ENCODE data around the gene SPECC1.

Gene SPECC1

DNA sequence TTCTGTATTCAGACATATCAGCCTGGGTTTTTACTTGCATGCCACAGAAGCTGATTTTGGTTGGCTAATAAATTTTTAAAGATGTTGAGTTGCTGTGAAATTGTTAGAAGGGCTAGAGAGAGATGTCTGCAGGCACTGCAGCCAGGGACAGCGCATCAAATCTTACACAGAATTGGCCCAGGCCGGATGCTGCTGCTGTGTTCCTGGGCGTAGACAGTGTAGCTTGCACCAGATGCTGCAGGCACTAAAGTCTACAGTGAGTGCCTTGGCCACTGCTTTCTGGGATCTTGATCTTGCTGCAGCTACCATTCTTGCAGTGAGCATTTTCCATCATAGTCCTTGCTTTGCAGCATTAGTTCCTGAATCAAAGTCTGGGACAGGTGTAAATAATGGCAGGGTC is 169.9 kb downstream of the SPECC1 start:
- H3K4me3 ChIP-seq (ENCODE audit: low read depth, low read length): no peak overlapping the region
- DNase-seq (ENCODE audit: low read depth): no peak
- TF ChIP-seq, protein P1, sequence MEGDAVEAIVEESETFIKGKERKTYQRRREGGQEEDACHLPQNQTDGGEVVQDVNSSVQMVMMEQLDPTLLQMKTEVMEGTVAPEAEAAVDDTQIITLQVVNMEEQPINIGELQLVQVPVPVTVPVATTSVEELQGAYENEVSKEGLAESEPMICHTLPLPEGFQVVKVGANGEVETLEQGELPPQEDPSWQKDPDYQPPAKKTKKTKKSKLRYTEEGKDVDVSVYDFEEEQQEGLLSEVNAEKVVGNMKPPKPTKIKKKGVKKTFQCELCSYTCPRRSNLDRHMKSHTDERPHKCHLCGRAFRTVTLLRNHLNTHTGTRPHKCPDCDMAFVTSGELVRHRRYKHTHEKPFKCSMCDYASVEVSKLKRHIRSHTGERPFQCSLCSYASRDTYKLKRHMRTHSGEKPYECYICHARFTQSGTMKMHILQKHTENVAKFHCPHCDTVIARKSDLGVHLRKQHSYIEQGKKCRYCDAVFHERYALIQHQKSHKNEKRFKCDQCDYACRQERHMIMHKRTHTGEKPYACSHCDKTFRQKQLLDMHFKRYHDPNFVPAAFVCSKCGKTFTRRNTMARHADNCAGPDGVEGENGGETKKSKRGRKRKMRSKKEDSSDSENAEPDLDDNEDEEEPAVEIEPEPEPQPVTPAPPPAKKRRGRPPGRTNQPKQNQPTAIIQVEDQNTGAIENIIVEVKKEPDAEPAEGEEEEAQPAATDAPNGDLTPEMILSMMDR (IDR thresholded peaks at IDR 0.05; ENCODE audit: low read depth, low read length, missing control alignments): no peak

DNA sequence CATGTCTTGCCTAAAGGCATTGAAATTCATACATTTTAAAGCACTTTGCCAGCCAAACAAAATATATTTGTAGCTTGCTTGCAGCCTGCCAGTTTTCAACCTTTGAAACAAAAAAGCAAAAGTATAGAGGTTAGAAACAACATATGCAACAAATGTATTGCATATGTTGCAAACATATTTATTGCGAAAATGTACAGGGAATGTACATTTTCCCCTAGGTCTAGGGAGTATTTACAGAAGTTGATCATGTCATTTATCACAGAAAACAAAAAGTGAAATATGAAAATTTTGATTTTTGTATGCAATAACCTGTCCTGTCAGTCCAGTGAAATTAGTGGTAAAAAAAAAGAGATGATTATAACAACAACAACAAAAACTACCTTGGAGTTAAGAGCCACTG is 171.5 kb downstream of the SPECC1 start:
- no peak for DNase-seq (ENCODE audit: low read depth)
- H3K4me3 ChIP-seq (ENCODE audit: low read depth, low read length): no peak overlapping the region
- TF ChIP-seq, protein P1 (IDR thresholded peaks at IDR 0.05; ENCODE audit: low read depth, low read length, missing control alignments): no peak

DNA sequence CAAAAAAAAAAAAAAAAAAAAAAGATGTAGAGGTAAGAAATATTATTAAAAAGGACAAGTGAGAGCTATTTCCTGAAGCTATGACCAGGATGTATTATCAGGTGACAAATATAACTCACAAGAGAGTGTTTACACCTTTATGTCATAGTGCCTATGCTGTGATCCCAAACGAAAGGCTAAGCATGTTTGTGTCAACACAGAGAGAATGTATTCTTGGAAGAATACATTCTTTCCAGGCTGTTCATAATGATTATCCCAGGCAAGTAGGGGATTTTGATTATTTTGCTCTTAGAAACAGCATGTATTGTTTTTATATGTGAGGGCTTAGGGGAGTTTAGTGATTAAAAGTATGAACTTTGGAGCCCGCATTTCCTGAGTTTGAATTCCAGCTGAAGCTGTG is 175.0 kb downstream of the SPECC1 start:
- TF ChIP-seq, protein P1 (IDR thresholded peaks at IDR 0.05; ENCODE audit: low read depth, low read length, missing control alignments): no peak
- no peak for DNase-seq (ENCODE audit: low read depth)

DNA sequence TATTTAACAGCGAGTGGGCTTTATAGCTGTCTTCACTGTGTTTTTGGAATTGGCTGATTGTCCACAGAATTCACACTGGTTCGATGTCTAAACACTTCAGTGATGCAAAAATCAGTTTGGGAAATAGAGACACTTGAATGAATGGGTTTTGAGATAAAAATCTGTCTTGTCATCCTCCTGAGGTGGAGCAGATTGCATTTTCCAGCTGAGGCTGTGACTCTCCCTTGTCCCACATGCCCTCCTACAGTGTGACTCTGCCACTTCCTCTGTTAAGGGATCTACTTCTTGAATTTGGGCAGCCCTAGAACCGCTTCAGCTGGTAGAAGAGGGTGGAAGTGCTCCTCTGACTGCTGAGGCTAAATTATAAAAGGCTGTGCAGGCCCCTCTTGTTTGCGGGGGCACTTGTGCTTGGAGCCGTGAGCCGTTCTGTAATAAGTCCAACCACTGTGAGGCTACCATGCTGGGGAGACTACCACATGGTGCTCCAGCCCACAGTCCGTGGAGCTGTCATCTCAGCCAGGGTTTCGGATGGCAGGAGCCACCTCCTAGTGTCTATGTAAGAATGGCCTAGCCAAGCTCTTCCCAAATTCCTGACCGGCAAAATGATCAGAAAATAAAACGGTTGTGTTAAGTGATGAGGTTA is 175.9 kb downstream of the SPECC1 start:
- DNase-seq (ENCODE audit: low read depth): no peak
- TF ChIP-seq, protein P1 (IDR thresholded peaks at IDR 0.05; ENCODE audit: low read depth, low read length, missing control alignments): no peak
- no peak overlapping the region for H3K4me3 ChIP-seq (ENCODE audit: low read depth, low read length)

More for the DNA sequence above, 175.0 kb downstream of the SPECC1 start:
- no peak overlapping the region for H3K4me3 ChIP-seq (ENCODE audit: low read depth, low read length)

DNA sequence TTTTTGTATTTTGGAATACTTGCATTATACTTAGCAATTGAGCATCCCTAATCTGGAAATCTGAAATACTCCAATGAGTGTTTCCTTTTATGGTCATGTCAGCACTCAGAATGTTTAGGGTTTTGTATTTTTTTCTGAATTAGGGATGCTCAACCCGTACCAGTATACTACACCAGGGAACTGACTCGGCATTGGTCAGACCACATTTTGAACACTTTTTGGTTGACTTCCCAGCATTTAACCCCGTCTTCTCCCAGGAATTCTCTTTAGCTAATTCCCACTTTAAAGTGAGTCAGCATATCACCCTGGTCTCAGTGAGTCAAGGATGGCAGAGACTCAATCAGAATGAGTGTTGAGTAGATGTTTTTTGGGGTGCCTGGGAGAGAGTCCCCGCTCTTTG is 177.9 kb downstream of the SPECC1 start:
- TF ChIP-seq, protein P1 (IDR thresholded peaks at IDR 0.05; ENCODE audit: low read depth, low read length, missing control alignments): no peak
- DNase-seq (ENCODE audit: low read depth): no peak
- no peak overlapping the region for H3K4me3 ChIP-seq (ENCODE audit: low read depth, low read length)

DNA sequence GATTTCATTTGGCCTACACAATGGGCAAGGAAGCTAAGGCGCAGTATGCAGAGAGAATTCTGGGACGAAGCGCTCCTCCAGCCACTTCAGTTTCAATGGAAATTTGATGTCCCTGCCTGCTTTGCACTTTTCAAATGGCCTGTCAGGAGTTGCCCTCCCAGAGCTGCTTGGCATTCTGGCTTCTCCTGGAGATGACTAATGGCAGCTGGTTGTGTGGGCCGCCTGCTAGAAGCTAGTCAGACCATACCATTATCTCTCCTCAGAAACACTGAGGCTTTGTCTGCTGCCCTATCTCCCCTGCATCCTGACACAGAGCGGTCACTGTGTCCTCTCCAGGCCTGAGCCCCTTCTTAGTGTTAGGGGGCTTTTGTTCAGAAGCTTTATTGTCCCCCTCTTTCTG is 180.1 kb downstream of the SPECC1 start:
- TF ChIP-seq, protein P1 (IDR thresholded peaks at IDR 0.05; ENCODE audit: low read depth, low read length, missing control alignments): no peak
- DNase-seq (ENCODE audit: low read depth): no peak
- no peak overlapping the region for H3K4me3 ChIP-seq (ENCODE audit: low read depth, low read length)

DNA sequence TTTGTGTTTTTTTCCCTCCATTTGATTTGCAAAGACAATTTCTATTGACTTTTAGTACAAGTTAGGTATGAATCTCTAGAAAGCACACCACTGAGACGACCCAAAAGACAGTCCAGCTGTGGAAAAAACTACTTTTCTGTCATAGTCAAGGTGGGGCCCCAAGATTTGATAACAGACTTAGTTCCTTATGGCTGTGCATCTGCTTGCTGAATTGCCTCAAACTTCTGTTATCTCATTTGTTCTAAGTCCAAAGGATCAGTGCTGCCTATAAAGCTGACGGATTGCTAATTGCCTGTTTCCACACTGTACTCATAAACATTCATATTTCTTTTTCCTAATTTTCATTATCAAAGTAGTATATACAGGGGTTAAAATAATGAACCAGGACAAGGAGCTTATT is 180.8 kb downstream of the SPECC1 start:
- H3K4me3 ChIP-seq (ENCODE audit: low read depth, low read length): no peak overlapping the region
- TF ChIP-seq, protein P1 (IDR thresholded peaks at IDR 0.05; ENCODE audit: low read depth, low read length, missing control alignments): no peak
- no peak for DNase-seq (ENCODE audit: low read depth)
